Sigmoid colon (tissue), 7 donors: Measurements from ENCODE around the gene TRIM54. TPM values are rescaled to one million over a fixed set of nuclear protein-coding genes. Genes with fewer than 3 reads are reported as not detected.

Experiments used
- DNase-seq: peaks from one replicate; pipeline ENCODE4 v3.0.0-alpha.2; 2019
- H3K27ac ChIP-seq, 4 donors: fragments of 200-600 bp; sonication (generic); one replicate each; pipeline ENCODE4 v1.5.1; 2016 to 2019; ENCODE audit warnings: mild to moderate bottlenecking in 1 of 4
- H3K27me3 ChIP-seq, 3 donors: fragments of 200-600 bp; sonication (generic); one replicate each; pipeline ENCODE4 v1.5.1; 2019; ENCODE audit warnings: mild to moderate bottlenecking in 1 of 3
- H3K36me3 ChIP-seq, 4 donors: fragments of 200-600 bp; sonication (generic); one replicate each; pipeline ENCODE4 v1.5.1; 2016 to 2019
- H3K4me1 ChIP-seq, 4 donors: fragments of 200-600 bp; sonication (generic); one replicate each; pipeline ENCODE4 v1.5.1; 2017 to 2019
- H3K4me3 ChIP-seq, 4 donors: fragments of 200-600 bp; sonication (generic); one replicate each; pipeline ENCODE4 v1.5.1; 2017 to 2019; ENCODE audit warnings: mild to moderate bottlenecking in 2 of 4, moderate library complexity in 1 of 4
- H3K9me3 ChIP-seq, 4 donors: fragments of 200-600 bp in 3 of 4; sonication (generic) in 3 of 4; one replicate each; pipeline versions ENCODE4 v1.5.1 to v1.6.1; 2013 to 2019
- EP300 ChIP-seq, 4 donors: sonication (generic); formaldehyde crosslinking; IDR thresholded peaks; one replicate each; pipeline ENCODE4 v1.6.1; 2017; ENCODE audit warnings: antibody characterized with exemption in 4 of 4
- POLR2A ChIP-seq, 2 donors: fragments of 450-650 bp; IDR thresholded peaks; one replicate each; pipeline ENCODE4 v1.6.1; 2016; ENCODE audit warnings: antibody characterized with exemption in 2 of 2, mild to moderate bottlenecking in 2 of 2, moderate library complexity in 2 of 2
- POLR2AphosphoS5 ChIP-seq, 4 donors: sonication (generic); formaldehyde crosslinking; IDR thresholded peaks; one replicate each; pipeline ENCODE4 v1.6.1; 2017; ENCODE audit warnings: antibody characterized with exemption in 4 of 4
- WGBS, 2 donors: extraction: QIAGEN DNeasy Blood & Tissue Kit; methylation state at CpG; one replicate each; pipeline ENCODE4 v1.1.7; 2013; 5-methylcytosine and 5-hydroxymethylcytosine counted together
- intact Hi-C: fragments of 100-400 bp; cut with DNase I; formaldehyde crosslinking; loops from one replicate; pipeline ENCODE4 v1.15.1; 2023
- polyA plus RNA-seq, 3 donors: library from polyadenylated mRNA; stranded (reverse); fragments of 200-250 nt; gene quantifications; one replicate each; pipeline ENCODE4 v1.2.3, GENCODE V29; 2013
- total RNA-seq, 4 donors: library from RNA; depleted of rRNA; stranded (reverse); fragments of >200 nt; gene quantifications; one replicate each; pipeline ENCODE4 v1.1.0, GENCODE V29; 2016
- TF ChIP-seq, protein P1 (sequence below), 4 experiments: fragments of 450-650 bp in 3 of 4; fragments of 200-600 bp in 1 of 4; IDR thresholded peaks; one replicate each; pipeline ENCODE4 v1.5.1; 2016 to 2019; ENCODE audit warnings: antibody characterized with exemption in 4 of 4, mild to moderate bottlenecking in 3 of 4, moderate library complexity in 2 of 4
- donor health status: healthy with polysubstance abuse.
- donor health status: Bipolar disorder and iron deficiency.
- donor health status: healthy.

The TRIM54 gene
- total and polyA plus RNA-seq, 7 donors: 0.16 to 0.46 (median 0.41) TPM; not detected in 4

GRCh38 chr2:27304488-27305240 lies 22.4 kb downstream of the TRIM54 start:
- peaks cover 0 to 5% (median 2%) of the 10 kb centered on the region in 4 donors for H3K36me3 ChIP-seq
- no peaks in the 10 kb centered on the region for H3K9me3 ChIP-seq
- H3K4me1 ChIP-seq: peaks cover 0 to 28% (median 23%) of the 10 kb centered on the region in 4 donors
- DNase-seq: no peak
- intact Hi-C loops: no loop called here
- no peak for TF ChIP-seq POLR2AphosphoS5 (IDR thresholded peaks at IDR 0.05)
- no peak for TF ChIP-seq EP300 (IDR thresholded peaks at IDR 0.05)
- TF ChIP-seq POLR2A (IDR thresholded peaks at IDR 0.05): no peak
- H3K27ac ChIP-seq: no peak overlapping the region
- H3K4me3 ChIP-seq: no peak overlapping the region
- 86 to 91% methylated on average over 13 of the region's 13 CpGs for WGBS, 2 donors
- H3K27me3 ChIP-seq: peaks cover 28 to 55% (median 46%) of the 10 kb centered on the region in 3 donors

DNA sequence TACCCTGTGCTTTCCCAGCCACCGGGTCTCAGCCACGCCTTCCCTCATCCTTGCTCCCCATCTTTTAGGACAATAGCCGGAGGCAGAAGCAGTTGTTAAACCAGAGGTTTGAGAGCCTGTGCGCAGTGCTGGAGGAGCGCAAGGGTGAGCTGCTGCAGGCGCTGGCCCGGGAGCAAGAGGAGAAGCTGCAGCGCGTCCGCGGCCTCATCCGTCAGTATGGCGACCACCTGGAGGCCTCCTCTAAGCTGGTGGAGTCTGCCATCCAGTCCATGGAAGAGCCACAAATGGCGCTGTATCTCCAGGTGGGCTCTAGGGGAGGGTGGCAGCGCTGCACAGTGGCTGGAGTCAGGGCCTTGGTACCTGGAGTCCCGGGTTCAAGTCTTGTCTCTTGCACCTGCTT lies 23.3 kb downstream of the TRIM54 start:
- H3K4me3 ChIP-seq: no peak overlapping the region
- TF ChIP-seq EP300 (IDR thresholded peaks at IDR 0.05): no peak
- no peak for TF ChIP-seq POLR2A (IDR thresholded peaks at IDR 0.05)
- TF ChIP-seq, protein P1, sequence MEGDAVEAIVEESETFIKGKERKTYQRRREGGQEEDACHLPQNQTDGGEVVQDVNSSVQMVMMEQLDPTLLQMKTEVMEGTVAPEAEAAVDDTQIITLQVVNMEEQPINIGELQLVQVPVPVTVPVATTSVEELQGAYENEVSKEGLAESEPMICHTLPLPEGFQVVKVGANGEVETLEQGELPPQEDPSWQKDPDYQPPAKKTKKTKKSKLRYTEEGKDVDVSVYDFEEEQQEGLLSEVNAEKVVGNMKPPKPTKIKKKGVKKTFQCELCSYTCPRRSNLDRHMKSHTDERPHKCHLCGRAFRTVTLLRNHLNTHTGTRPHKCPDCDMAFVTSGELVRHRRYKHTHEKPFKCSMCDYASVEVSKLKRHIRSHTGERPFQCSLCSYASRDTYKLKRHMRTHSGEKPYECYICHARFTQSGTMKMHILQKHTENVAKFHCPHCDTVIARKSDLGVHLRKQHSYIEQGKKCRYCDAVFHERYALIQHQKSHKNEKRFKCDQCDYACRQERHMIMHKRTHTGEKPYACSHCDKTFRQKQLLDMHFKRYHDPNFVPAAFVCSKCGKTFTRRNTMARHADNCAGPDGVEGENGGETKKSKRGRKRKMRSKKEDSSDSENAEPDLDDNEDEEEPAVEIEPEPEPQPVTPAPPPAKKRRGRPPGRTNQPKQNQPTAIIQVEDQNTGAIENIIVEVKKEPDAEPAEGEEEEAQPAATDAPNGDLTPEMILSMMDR (IDR thresholded peaks at IDR 0.05): no peak
- TF ChIP-seq POLR2AphosphoS5 (IDR thresholded peaks at IDR 0.05): no peak
- H3K4me1 ChIP-seq: peaks cover 0 to 28% (median 23%) of the 10 kb centered on the region in 4 donors
- peaks cover 28 to 55% (median 46%) of the 10 kb centered on the region in 3 donors for H3K27me3 ChIP-seq
- 91 to 93% methylated on average over 16 of the region's 16 CpGs for WGBS, 2 donors
- no peak overlapping the region for H3K27ac ChIP-seq
- no peaks in the 10 kb centered on the region for H3K9me3 ChIP-seq
- peaks cover 0 to 9% (median 4%) of the 10 kb centered on the region in 4 donors for H3K36me3 ChIP-seq
- DNase-seq: no peak
- intact Hi-C loops: no loop called here

DNA sequence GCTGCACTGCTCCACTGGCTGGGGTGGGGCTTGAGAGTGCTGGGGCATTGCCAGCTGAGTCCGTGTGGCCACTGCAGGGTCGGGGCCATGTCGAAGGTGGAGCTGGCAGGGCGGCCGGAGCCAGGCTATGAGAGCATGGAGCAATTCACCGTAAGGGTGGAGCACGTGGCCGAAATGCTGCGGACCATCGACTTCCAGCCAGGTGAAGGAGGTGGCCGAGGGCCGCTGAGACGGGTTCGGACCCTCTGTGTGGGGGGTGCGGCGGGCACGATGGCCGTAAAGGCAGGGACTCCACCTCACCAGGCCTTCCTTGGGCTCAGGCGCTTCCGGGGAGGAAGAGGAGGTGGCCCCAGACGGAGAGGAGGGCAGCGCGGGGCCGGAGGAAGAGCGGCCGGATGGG lies 23.9 kb downstream of the TRIM54 start:
- intact Hi-C loops: no loop called here
- DNase-seq: no peak
- H3K9me3 ChIP-seq: no peaks in the 10 kb centered on the region
- peaks cover 28 to 55% (median 46%) of the 10 kb centered on the region in 3 donors for H3K27me3 ChIP-seq
- 19 to 33% methylated on average over 26 of the region's 26 CpGs for WGBS, 2 donors
- TF ChIP-seq POLR2A (IDR thresholded peaks at IDR 0.05) (no peak), EP300 (IDR thresholded peaks at IDR 0.05) (no peak), POLR2AphosphoS5 (IDR thresholded peaks at IDR 0.05) (no peak)
- TF ChIP-seq, protein P1 (IDR thresholded peaks at IDR 0.05): no peak
- no peak overlapping the region for H3K4me3 ChIP-seq
- peaks cover 0 to 9% (median 4%) of the 10 kb centered on the region in 4 donors for H3K36me3 ChIP-seq
- peaks cover 0 to 28% (median 23%) of the 10 kb centered on the region in 4 donors for H3K4me1 ChIP-seq
- H3K27ac ChIP-seq: no peak overlapping the region

DNA sequence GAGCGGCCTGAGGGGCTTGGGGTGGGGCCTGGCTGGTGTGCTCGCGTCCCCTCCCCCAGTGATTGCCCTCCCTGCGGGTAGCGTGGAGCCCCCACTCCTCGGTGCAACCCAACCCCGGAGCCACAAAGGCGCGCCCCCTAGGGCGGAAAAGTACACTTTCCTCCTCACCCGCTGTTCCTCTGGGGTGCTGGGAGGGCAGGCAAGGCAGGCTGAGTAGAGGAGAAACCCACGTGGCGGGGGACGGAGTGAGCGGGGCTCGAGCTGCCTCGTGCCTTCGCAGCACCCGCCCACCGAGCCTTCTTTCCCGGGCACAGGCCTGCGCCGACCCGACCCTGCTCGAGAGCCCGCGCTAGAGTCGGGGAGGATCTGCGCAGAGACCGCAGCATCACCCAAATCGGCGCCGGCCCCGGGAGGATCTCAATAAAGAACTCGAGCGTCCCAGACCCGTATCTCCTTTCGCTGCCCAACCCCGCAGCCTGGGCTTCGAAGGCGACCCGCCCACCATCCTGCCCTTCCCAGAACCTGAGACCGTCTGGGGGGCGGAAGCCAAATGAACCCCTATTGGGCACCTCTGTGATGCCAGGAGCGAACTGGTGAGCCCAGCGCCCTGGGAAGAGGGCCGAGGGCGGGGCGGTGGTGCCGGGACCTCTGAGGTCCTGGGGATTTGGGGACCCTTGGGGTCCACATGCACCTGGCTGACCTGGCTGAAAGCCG lies 24.5 kb downstream of the TRIM54 start:
- no peak for DNase-seq
- Histone ChIP-seq H3K27me3 (peaks cover 28 to 55% (median 46%) of the 10 kb centered on the region in 3 donors), H3K36me3 (peaks cover 2 to 13% (median 7%) of the 10 kb centered on the region in 4 donors), H3K9me3 (no peaks in the 10 kb centered on the region), H3K4me1 (peaks cover 0 to 28% (median 23%) of the 10 kb centered on the region in 4 donors), H3K27ac (no peak overlapping the region), H3K4me3 (no peak overlapping the region)
- 4% methylated on average over 51 of the region's 51 CpGs for WGBS, 2 donors
- TF ChIP-seq POLR2A (IDR thresholded peaks at IDR 0.05): no peak
- TF ChIP-seq, protein P1 (IDR thresholded peaks at IDR 0.05): no peak
- intact Hi-C loops: no loop called here

GRCh38 chr2:27307287-27307544 lies 25.0 kb downstream of the TRIM54 start:
- intact Hi-C loops: no loop called here
- 11 to 14% methylated on average over 14 of the region's 14 CpGs for WGBS, 2 donors
- no peaks in the 10 kb centered on the region for H3K9me3 ChIP-seq
- peaks cover 0 to 28% (median 23%) of the 10 kb centered on the region in 4 donors for H3K4me1 ChIP-seq
- DNase-seq: no peak
- no peak overlapping the region for H3K27ac ChIP-seq
- no peak overlapping the region for H3K4me3 ChIP-seq
- H3K36me3 ChIP-seq: peaks cover 4 to 17% (median 12%) of the 10 kb centered on the region in 4 donors
- TF ChIP-seq POLR2A (IDR thresholded peaks at IDR 0.05) (no peak), EP300 (IDR thresholded peaks at IDR 0.05) (no peak), POLR2AphosphoS5 (IDR thresholded peaks at IDR 0.05) (no peak)
- TF ChIP-seq, protein P1 (IDR thresholded peaks at IDR 0.05): no peak
- H3K27me3 ChIP-seq: peaks cover 28 to 55% (median 46%) of the 10 kb centered on the region in 3 donors
